GM18505 (cell line): ENCODE measurements around the gene ZFPM1.
A peak's percentile ranks its signal among the peaks of the same experiment; 100 is the strongest.
"Not testable (repeated sequence)": the region's sequence is repeated elsewhere in the genome, so short reads cannot be mapped to it uniquely, and the experiment has no call there.

Experiments used
- ATAC-seq: cut with Tn5 transposase; IDR thresholded peaks from one replicate; pipeline ENCODE4 v1.9.1; 2021; ENCODE audit not compliant: unreplicated experiment
- POLR2A ChIP-seq: IDR thresholded peaks from 4 replicates; pipeline ENCODE4 v1.6.1; 2011; ENCODE audit warnings: borderline replicate concordance; ENCODE audit not compliant: insufficient read depth, insufficient read length; ENCODE audit errors: extremely low read depth

The ZFPM1 gene

GRCh38 chr16:88476203-88476602, 23.1 kb downstream of the ZFPM1 start:
- no peak for ATAC-seq
- TF ChIP-seq POLR2A: no peak

- no peak for ATAC-seq
Measured at GRCh38 chr16:88476817-88477397, 23.8 kb downstream of the ZFPM1 start.

GRCh38 chr16:88477631-88478519, 24.8 kb downstream of the ZFPM1 start:
- no peak for ATAC-seq
- no peak for TF ChIP-seq POLR2A

More at GRCh38 chr16:88476817-88477397, 23.8 kb downstream of the ZFPM1 start:
- no peak for TF ChIP-seq POLR2A

GRCh38 chr16:88478889-88479792, 26.1 kb downstream of the ZFPM1 start:
- no peak for TF ChIP-seq POLR2A
- ATAC-seq: no peak

GRCh38 chr16:88479793-88480760, 27.0 kb downstream of the ZFPM1 start:
- peak; percentile 43 for ATAC-seq
- TF ChIP-seq POLR2A: no peak

GRCh38 chr16:88480829-88481228, 27.7 kb downstream of the ZFPM1 start:
- TF ChIP-seq POLR2A: no peak

GRCh38 chr16:88481851-88482250, 28.8 kb downstream of the ZFPM1 start:
- ATAC-seq: no peak
- no peak for TF ChIP-seq POLR2A

More at GRCh38 chr16:88480829-88481228, 27.7 kb downstream of the ZFPM1 start:
- no peak for ATAC-seq

- TF ChIP-seq POLR2A: no peak
- no peak for ATAC-seq
Measured at GRCh38 chr16:88482630-88483391, 29.7 kb downstream of the ZFPM1 start.

GRCh38 chr16:88483392-88483641, 30.2 kb downstream of the ZFPM1 start:
- no peak for ATAC-seq
- no peak for TF ChIP-seq POLR2A

GRCh38 chr16:88484505-88485365, 31.7 kb downstream of the ZFPM1 start:
- TF ChIP-seq POLR2A: no peak
- ATAC-seq: no peak

GRCh38 chr16:88485366-88485741, 32.3 kb downstream of the ZFPM1 start:
- ATAC-seq: not testable (repeated sequence)
